Duodenal mucosa (tissue), 2 donors: Measurements from ENCODE around the gene CALHM3.

Experiments used
- H3K27ac ChIP-seq: one replicate; pipeline ENCODE4 v1.7.0; 2013; ENCODE audit warnings: low read depth, low read length
- H3K27me3 ChIP-seq, 2 donors: one replicate each; pipeline ENCODE4 v1.7.0; 2013; ENCODE audit warnings: low read length in 2 of 2, control low read depth in 1 of 2; ENCODE audit not compliant: insufficient read depth in 2 of 2, control insufficient read depth in 1 of 2
- H3K36me3 ChIP-seq, 2 donors: one replicate each; pipeline ENCODE4 v1.7.0; 2013; ENCODE audit warnings: low read length in 2 of 2, control low read depth in 1 of 2; ENCODE audit not compliant: insufficient read depth in 2 of 2, control insufficient read depth in 1 of 2
- H3K4me1 ChIP-seq, 2 donors: one replicate each; pipeline ENCODE4 v1.7.0; 2013; ENCODE audit warnings: low read length in 2 of 2, control low read depth in 1 of 2; ENCODE audit not compliant: insufficient read depth in 2 of 2, control insufficient read depth in 1 of 2
- H3K4me3 ChIP-seq, 2 donors: one replicate each; pipeline ENCODE4 v1.7.0; 2013; ENCODE audit warnings: low read length in 2 of 2, low read depth in 1 of 2
- H3K9ac ChIP-seq, 2 donors: one replicate each; pipeline ENCODE4 v1.7.0; 2013; ENCODE audit warnings: low read length in 2 of 2, low read depth in 1 of 2
- H3K9me3 ChIP-seq, 2 donors: one replicate each; pipeline ENCODE4 v1.7.0; 2013; ENCODE audit warnings: low read length in 2 of 2, control low read depth in 1 of 2; ENCODE audit not compliant: control insufficient read depth in 1 of 2

Gene CALHM3

DNA sequence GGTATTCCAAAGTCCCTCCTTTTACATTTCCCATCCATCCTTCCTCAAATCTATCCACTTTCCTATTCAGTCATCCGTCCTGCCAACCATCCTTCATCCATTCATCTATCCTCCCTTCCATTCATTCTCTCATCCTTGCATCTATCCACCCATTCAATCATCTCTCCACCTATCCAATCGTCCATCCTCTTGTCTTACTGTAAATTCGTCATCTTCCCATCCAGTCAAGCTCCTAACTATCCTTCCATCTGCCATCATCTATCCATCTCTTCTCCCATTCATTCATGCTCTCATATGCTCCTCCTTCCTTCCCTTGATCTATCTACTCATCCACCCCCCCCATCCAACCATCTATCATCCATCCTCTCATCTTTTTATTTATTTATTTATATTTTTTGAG is 5.0 kb downstream of the CALHM3 start:
- H3K4me3 ChIP-seq: no peak overlapping the region
- H3K27me3 ChIP-seq: no peaks in the 10 kb centered on the region
- no peaks in the 10 kb centered on the region for H3K9me3 ChIP-seq
- no peak overlapping the region for H3K27ac ChIP-seq
- H3K9ac ChIP-seq: no peak overlapping the region
- H3K4me1 ChIP-seq: peaks cover 11 to 19% of the 10 kb centered on the region in 2 donors
- no peaks in the 10 kb centered on the region for H3K36me3 ChIP-seq

DNA sequence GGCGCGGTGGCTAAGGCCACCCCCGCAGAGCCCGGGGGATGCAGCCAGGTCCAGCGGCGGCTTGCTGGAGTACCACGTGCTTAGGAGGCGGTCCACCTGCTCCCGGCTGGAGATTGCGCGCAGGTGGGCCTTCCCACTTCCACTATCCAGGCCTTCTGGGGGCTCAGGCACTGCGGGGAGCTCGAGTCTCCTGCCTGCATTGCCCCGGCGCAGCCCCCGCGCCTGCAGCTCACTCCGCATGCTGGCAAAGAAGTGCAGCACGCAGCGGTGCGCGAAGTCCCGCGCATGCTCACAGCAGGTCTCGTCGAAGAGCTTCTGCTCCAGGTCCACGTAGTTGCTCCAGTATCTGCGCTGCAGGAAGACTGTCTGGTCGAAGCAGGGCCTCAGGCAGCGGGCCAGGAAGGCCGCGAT is 5.8 kb downstream of the CALHM3 start:
- Histone ChIP-seq H3K27ac (no peak overlapping the region), H3K4me1 (peaks cover 11 to 19% of the 10 kb centered on the region in 2 donors)

DNA sequence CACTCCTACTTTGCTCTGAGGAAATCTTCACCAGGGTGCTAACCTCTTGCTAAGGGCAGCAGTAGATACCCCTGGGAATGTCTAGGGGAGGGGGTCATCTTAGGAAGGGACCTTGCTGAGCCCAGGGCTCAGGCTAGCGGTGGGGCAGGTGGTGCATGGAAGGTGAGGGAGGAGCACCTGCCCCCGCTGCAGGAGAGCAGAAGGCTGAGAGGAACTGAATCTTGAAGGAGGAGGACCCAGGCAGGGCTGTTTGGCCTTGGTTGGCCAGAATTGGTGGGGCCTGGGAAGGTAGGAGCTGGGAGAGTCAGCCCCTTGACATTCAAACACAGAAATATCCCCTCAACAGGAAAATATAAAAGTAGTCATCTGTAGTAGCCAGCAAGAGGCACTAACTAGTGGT is 7.0 kb downstream of the CALHM3 start:
- Histone ChIP-seq H3K27me3 (no peaks in the 10 kb centered on the region), H3K4me3 (no peak overlapping the region), H3K4me1 (peaks cover 11 to 19% of the 10 kb centered on the region in 2 donors), H3K9me3 (no peaks in the 10 kb centered on the region), H3K36me3 (no peaks in the 10 kb centered on the region), H3K9ac (no peak overlapping the region), H3K27ac (no peak overlapping the region)

More for the DNA sequence above, 5.8 kb downstream of the CALHM3 start:
- Histone ChIP-seq H3K27me3 (no peaks in the 10 kb centered on the region), H3K9me3 (no peaks in the 10 kb centered on the region), H3K4me3 (no peak overlapping the region), H3K9ac (no peak overlapping the region), H3K36me3 (no peaks in the 10 kb centered on the region)

DNA sequence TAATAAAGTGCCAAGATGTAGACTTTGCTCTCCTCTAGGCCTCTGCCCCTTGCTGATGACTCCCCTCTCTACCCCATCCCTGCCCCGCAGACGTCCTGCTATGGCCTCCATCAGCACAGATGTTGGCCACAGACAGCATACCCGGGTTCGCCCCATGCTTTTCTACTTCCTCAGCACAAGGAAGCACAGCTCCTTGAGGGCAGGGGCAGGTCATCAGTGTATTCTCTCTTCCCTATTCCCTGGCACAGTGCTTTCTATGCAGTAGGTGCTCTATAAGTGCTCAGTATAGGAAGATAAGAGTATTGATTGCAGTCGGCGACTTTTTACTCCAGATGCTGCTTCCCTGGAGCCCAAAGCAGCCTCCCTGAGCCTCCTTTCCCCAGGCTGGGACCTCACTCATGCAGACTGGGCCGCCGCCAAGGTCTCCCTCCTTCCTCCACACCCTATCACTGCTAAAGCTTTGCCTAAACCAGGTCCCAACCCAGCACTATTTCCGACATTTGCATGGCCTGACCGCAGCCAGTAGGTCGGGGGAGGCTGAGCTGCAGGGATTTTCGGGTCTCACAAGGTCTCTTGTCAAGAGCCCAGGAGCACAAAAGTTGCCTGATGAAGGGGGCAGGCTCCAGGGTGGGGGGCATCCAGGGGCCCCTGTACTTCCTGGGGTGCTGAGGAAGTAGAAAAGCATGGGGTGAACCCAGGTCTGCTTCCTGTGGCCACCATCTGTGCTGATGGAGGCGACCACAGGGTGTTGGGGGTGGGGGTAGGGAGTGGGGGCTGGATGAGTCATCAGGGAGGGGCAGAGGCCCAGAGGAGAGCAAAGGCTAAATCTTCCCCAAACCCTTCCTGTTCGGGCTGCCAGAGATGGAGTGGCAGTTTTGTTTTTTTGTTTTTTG is 8.0 kb downstream of the CALHM3 start:
- Histone ChIP-seq H3K27me3 (no peaks in the 10 kb centered on the region), H3K27ac (no peak overlapping the region), H3K9me3 (no peaks in the 10 kb centered on the region), H3K9ac (no peak overlapping the region), H3K4me1 (peaks cover 11 to 22% of the 10 kb centered on the region in 2 donors), H3K4me3 (no peak overlapping the region), H3K36me3 (no peaks in the 10 kb centered on the region)

DNA sequence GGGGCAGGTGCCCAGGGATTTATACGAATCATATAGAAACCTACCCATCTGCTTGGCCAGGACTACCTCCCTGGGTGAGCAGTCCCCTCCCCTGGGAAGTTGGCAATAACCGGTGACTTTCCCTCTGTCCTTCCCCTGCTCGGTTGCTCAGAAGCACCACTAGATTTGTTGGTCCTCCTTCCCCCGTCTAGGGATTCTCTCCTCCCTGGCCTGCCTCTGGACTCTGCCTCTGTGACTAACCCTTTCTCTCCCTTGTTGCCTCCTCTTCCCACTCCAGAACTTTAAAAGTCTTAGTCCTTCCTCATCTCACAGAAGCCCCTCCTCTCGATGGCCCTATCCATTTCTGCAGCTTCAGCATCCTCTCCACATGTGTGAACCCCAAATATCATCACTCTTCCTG is 9.8 kb downstream of the CALHM3 start:
- Histone ChIP-seq H3K4me3 (no peak overlapping the region), H3K9me3 (no peaks in the 10 kb centered on the region), H3K36me3 (no peaks in the 10 kb centered on the region), H3K27me3 (no peaks in the 10 kb centered on the region), H3K4me1 (peaks cover 11 to 22% of the 10 kb centered on the region in 2 donors), H3K9ac (no peak overlapping the region), H3K27ac (no peak overlapping the region)

DNA sequence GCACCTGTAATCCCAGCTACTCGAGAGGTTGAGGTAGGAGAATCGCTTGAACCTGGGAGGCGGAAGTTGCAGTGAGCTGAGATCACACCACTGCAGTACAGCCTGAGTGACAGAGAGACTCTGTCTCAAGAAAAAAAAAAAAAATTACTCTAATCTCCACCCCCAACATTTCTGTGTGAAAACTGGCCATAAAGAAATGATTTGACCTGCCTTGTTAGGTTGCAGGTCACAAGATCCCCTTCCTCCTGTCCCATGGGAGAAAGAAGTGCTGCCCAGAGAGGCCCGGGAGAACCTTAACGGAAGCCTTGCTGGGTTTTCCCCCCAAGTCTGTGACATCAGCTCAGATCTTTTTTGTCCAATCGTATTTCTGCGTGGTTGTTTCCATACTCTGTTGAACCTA is 11.6 kb downstream of the CALHM3 start:
- H3K4me1 ChIP-seq: peaks cover 11 to 22% of the 10 kb centered on the region in 2 donors
- H3K9me3 ChIP-seq: no peaks in the 10 kb centered on the region
- H3K27ac ChIP-seq: no peak overlapping the region
- H3K4me3 ChIP-seq: no peak overlapping the region
- H3K9ac ChIP-seq: no peak overlapping the region
- H3K36me3 ChIP-seq: no peaks in the 10 kb centered on the region
- H3K27me3 ChIP-seq: no peaks in the 10 kb centered on the region

DNA sequence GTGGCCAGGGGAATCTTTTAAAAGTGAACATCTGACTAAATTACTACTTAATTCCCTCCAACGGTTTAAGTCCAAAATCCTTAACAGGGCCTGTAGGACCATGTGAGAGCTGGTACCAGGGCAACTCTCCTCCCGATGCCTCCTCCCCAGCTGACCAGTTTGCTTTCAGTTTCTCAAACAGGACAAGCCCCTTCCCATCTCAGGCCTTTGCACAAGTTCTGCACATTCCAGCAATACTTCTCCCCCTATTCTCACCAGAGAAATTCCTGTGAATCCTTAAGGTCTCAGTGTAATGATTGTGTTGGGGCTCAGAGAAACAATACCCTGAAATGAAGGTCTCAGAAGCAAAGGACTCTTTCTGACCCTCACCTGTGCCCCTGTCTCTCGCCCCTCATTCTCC is 12.3 kb downstream of the CALHM3 start:
- H3K9me3 ChIP-seq: no peaks in the 10 kb centered on the region

DNA sequence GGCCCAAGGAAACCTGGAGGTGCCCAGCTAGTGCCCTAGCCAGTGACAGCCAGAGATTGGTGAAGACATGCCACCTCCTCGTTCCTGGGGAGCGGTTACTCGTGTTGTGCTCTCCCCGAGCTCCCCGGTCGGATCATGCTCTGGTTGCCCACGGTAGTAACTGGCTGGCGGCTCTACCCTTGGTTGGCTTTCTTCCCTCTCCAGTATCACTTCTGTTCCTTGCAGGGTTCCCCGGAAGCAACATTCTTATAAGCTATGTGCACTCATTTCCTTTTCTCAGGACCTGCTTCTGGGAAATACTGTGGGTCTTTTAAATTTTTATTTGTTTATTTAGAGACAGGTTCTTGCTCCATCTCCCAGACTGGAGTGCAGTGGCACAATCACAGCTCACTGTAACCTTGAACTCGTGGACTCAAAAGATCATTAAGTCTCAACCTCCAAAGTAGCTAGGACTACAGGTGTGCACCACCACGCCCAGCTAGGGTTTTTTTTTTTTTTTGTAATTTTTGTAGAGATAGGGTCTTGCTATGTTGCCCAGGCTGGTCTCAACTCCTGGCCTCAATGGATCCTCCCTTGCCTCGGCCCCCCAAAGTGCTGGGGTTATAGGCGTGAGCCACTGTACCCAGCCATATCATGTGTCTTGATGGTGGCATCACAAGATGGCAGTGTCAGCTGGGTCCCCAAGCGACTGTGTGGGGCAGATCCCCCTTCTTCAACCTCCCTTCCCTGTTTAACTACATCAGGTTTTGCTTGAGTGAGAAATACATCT is 13.4 kb downstream of the CALHM3 start:
- no peak overlapping the region for H3K9ac ChIP-seq
- no peaks in the 10 kb centered on the region for H3K36me3 ChIP-seq
- no peak overlapping the region for H3K4me3 ChIP-seq
- no peaks in the 10 kb centered on the region for H3K9me3 ChIP-seq
- H3K27ac ChIP-seq: no peak overlapping the region
- H3K4me1 ChIP-seq: peaks cover 1 to 7% of the 10 kb centered on the region in 2 donors
- no peaks in the 10 kb centered on the region for H3K27me3 ChIP-seq

More for the DNA sequence above, 12.3 kb downstream of the CALHM3 start:
- Histone ChIP-seq H3K4me1 (peaks cover 6 to 18% of the 10 kb centered on the region in 2 donors), H3K9ac (no peak overlapping the region), H3K27me3 (no peaks in the 10 kb centered on the region), H3K27ac (no peak overlapping the region), H3K4me3 (no peak overlapping the region), H3K36me3 (no peaks in the 10 kb centered on the region)

DNA sequence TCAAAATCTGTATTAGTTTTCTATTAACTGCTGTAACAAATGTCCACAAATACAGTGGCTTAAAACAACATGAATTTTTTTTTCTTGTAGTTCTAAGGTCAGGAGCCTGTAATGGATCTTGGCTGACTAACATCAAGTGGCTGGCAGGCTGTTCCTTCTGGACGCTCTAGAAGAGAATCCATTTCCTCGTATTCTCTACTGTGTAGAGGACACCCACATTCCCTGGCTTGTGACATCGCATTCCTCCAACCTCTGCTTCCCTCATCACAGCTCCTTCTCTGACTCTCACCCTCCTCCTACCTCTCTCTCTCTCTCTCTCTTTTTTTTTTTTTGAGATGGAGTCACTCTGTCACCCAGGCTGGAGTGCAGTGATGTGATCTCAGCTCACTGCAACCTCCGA is 15.5 kb downstream of the CALHM3 start:
- Histone ChIP-seq H3K4me1 (peaks cover 0 to 4% of the 10 kb centered on the region in 2 donors), H3K27ac (no peak overlapping the region), H3K27me3 (no peaks in the 10 kb centered on the region), H3K36me3 (no peaks in the 10 kb centered on the region), H3K9me3 (no peaks in the 10 kb centered on the region), H3K4me3 (no peak overlapping the region), H3K9ac (no peak overlapping the region)

DNA sequence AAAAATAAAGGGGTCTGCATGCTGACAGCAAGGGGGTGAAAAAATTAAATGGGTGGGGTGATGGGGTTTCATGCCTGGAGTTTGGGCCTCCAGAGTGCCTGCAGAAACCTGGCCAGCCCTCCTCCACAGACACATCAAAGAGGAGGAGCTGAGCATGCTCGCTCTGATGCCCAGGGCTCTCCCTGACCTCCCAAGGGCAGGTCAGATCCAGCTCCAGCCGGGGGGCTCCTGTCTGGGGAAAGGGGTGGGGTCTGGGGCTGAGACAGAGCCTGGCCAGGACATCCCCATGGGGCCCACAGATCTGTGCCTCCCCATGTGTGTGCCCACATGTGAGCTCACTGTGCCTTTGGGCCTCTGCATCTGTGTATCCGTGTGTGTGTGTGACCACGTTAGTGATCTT is 19.4 kb downstream of the CALHM3 start:
- no peaks in the 10 kb centered on the region for H3K4me1 ChIP-seq
- no peak overlapping the region for H3K4me3 ChIP-seq
- no peaks in the 10 kb centered on the region for H3K36me3 ChIP-seq
- H3K27me3 ChIP-seq: no peaks in the 10 kb centered on the region
- no peak overlapping the region for H3K9ac ChIP-seq
- no peaks in the 10 kb centered on the region for H3K9me3 ChIP-seq
- H3K27ac ChIP-seq: no peak overlapping the region
